KOPT-K1 (cell line): ENCODE results near the gene DLK1.

Experiments
- H3K27ac ChIP-seq: fragments of 200-600 bp; sonication (generic); 2 replicates; pipeline ENCODE4 v1.5.1; 2016; ENCODE audit warnings: antibody characterized with exemption, mild to moderate bottlenecking, low read depth, low read length; ENCODE audit not compliant: poor library complexity, severe bottlenecking
- H3K36me3 ChIP-seq: fragments of 200-600 bp; sonication (generic); 2 replicates; pipeline ENCODE4 v1.5.1; 2017; ENCODE audit warnings: antibody characterized with exemption, mild to moderate bottlenecking, low read length, moderate library complexity; ENCODE audit not compliant: insufficient read depth
- H3K9me3 ChIP-seq: fragments of 200-600 bp; sonication (generic); 2 replicates; pipeline ENCODE4 v1.5.1; 2017; ENCODE audit warnings: antibody characterized with exemption, low read length, mild to moderate bottlenecking; ENCODE audit not compliant: insufficient read depth, poor library complexity, severe bottlenecking

The DLK1 gene

DNA sequence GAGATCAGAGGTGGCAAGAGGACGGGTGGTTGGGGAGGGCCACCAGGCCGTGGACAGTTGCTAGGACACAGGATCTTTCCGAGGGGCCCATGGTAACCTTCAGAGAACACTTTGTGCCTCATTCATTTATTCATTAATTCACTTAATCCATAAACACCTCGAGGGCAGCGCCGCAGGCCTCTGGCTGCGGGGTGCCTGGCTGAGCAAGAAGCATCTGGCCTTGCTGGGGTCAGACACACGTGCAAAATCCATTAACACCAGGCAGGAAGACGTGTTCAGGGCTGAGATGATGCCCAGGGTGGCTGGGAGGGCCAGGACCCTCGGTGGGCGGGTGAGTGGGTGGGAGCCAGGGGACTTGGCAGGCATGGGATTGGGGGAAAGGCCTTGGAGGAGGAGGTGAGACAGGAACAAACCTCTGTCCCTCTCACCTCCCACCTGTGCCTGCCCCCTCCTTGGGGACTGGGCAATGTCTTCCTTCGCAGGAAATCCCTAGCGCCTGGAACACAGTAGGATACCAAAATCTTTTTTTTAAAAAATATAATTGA, 6.6 kb upstream of the DLK1 start:
- H3K27ac ChIP-seq, result no peak overlapping the region
- H3K9me3 ChIP-seq, result no peaks in the 10 kb centered on the region
- no peaks in the 10 kb centered on the region for H3K36me3 ChIP-seq

DNA sequence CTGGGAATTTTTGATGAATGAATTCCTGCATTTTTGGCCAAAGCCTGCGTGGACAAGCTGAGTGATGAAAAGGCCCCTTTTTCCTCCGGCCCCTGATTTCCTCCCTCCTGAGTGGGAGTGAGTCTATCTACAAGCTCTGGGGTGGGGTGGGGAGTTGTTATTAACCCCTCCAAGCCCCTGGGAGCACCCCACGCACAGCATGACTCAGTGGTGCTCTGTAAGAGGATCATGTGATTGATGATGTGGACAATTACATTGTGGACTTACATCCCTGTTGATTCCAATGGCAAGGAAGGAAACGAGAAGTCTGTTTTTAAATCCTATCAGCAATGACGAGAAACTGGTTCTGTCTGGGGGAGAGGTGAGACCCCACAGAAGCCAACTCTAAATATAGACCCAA, 5.1 kb upstream of the DLK1 start:
- H3K9me3 ChIP-seq, result no peaks in the 10 kb centered on the region
- H3K27ac ChIP-seq, result no peak overlapping the region
- H3K36me3 ChIP-seq, result no peaks in the 10 kb centered on the region

DNA sequence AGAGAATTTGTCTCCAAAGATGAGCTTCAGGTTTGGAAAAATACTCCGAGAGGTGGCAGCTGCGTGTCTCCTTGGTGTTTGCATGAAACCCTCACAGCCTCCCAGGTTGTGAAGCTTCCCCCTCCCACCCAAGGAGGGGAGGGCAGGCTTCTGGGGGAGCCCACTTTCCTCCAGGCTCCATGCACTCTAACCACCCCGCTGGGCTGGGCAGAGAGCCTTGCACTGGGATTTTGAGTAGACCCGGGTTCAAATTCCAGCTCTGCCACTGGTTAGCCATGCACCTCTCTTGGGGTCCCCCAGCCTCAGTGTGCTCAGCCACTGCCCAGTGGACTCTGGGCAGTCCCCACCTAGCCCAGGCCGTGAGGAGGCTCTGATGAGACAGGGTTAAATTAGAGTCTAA, 4.3 kb upstream of the DLK1 start:
- no peaks in the 10 kb centered on the region for H3K36me3 ChIP-seq
- H3K9me3 ChIP-seq, result no peaks in the 10 kb centered on the region
- H3K27ac ChIP-seq, result no peak overlapping the region

DNA sequence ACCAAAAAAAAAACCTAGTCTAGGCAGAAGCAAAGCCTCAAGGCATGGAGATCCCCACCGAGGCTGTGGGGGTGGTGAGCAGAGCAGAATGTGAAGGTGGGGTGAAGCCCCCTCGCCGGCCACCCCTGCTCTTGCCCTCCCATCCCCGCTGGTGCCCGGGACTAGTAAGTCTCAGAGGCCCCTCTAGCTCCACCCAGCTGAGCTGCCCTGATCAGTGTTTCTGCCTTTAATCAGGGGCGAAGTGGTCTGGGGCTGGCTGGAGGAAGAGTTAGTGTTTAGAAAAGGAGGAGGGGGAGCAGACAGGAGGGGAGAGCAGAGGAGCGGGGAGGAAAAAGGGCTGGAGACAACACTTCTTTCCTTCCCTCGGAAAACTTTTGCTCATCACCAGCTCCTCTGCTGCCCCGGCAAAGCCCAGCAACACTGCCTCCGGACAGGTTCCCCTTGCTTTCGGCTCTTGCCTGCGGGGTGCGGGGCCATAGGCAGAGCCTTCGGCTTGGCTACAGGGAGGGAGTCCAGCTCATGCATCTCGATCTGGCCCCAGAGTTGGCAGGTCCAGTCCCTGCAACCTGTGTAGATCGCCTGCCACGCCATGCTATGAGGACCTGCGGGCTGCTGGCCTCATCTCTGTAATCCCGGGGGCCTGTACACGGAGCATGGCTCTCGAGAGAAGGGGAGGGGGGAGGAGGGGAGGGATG, 3.4 kb upstream of the DLK1 start:
- Histone ChIP-seq H3K36me3 (no peaks in the 10 kb centered on the region), H3K27ac (no peak overlapping the region), H3K9me3 (no peaks in the 10 kb centered on the region)

DNA sequence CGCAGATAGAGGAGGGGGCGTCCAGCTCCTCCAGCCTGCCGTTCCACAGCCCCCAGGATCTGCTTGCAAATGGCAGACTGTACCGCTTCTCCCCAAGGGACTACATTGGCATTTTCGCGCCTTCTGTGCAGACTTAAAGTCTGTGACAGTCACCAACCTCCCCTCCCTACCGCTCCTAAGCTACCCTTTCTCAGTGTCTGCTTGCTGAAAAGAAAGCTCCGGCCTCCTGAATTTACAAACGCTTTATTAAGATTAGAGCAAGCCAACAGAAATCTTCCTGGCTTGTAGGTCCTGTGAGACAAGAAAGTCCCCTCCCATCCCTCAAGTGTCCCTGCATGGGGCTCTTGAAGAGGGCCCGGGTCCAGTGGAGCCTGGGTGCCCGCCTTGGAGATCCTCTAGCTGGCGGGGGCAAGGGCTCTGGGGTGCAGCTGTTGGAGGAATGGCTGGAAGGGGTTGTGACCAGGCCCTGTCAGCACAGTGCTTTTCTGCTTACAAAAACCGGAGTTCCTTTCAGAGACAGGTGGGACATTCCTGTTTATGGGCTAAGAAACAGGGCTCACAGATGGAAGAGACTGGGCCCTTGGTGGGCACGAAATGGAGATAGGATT, 2.8 kb upstream of the DLK1 start:
- Histone ChIP-seq H3K27ac (no peak overlapping the region), H3K9me3 (no peaks in the 10 kb centered on the region), H3K36me3 (no peaks in the 10 kb centered on the region)

DNA sequence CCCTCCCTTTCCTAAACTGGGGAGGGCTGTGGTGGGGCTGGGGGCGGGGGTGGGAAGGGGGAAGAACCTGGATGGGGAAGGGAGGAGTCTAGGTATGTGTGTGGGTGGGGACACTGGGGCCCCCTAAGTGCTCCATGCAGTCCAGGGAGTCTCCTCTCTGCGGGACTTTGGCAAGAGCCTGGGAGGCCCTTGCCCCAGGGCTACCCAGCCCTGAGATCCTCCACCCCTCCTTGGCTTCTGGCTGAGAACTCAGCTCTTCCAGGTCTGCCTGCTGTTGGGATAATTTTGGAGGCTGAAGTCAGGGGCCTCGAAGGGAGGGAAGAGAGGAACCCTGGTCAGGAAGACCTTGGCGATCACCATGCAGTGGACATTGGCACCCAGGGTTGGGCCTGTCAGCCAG, 2.2 kb upstream of the DLK1 start:
- no peaks in the 10 kb centered on the region for H3K36me3 ChIP-seq
- no peak overlapping the region for H3K27ac ChIP-seq
- no peaks in the 10 kb centered on the region for H3K9me3 ChIP-seq

DNA sequence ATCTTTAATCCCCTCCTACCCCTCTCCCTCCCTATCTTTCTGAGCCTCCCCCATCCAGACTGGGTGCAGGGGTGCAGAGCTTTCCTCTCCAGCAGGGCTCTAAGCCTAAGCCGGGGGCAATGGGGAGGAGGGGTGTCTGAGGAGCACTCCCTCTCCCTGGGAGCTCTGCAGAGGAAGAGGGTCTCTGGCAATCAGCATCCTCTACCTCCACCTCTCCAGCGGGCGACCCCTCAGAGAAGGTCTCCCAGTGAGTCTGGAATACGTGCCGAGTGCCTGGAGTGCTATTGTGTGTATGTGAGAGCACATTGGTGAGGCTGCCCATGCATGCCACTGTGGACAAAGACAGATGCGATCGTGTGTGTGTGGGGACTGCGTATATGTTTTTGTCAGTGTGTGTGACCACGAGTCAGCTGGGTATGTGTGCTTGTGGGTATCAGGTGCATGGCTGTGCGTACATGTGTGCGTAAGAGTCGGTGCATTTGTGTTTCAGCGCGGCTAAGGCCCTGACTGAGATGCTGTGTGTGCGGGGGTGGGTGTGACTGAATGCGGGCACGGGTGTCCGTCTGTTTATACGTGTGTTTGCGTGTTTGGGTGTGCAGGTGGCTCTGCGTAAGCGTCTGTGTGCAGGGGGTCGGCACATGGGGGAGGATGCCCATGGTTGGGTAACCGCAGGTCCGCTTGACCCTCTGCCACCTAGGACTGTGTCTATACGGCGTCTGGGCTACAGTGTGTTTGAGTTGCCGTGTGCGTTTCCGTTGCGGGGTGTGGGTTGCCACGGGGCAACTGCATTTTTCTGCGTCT, 905 bp upstream of the DLK1 start:
- H3K36me3 ChIP-seq, result no peaks in the 10 kb centered on the region
- H3K27ac ChIP-seq, result no peak overlapping the region
- H3K9me3 ChIP-seq, result no peaks in the 10 kb centered on the region

DNA sequence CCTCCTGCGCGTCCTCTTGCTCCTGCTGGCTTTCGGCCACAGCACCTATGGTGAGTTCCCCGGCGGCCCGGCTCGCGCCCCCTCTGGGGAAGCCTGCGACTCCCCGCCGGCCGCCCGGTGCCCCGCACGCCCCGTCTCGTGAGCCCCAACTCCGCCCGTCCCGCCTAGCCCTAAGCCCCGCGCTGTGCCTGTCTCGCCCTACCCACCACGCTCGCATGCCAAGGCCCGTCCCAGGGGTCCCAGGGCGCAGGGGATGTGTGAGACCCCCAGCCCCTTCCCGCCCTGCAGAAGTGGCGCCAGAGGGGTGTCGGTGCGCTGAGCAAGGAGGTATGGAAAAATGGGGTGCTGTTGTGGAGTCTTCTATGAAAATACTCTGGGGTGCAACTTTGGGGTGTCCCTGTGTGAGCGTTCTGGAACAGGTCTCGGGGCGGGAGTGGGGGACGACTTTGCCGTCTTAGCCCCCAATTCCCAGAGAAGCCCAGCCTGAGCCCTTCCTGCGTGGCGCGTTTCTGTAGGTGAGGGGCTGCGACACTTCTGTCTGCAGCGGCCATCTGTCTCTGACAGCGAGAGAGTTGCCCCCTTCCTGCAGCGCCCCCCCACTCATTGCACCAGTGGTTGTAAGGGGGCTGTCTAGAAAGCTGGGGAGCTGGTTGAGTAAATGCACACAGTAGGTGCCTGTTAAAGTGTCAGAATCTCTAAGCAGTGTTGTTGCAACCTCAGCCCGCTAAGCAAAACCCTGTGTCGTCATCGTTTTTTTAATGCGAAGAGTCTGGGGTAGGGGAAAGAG, 587 bp downstream of the DLK1 start:
- Histone ChIP-seq H3K36me3 (no peaks in the 10 kb centered on the region), H3K27ac (no peak overlapping the region)

DNA sequence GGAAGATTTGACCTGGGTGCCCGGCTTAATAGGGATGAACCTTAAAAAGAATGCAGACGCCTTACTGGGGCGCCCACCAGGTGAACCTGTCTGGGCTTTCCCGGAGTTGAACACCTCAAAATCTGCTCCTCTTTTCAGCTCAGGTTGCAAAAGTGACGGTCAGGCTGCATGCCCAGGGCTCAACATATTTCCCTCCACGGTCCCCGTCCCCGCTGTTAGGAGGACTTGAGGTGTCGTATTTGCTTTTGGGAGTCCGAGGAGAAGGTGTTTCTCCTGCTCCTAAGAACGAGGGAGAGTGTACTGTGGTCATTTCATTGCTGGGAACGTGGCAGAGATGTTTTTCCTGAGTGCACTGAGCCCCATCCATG, 1.2 kb downstream of the DLK1 start:
- no peaks in the 10 kb centered on the region for H3K36me3 ChIP-seq
- no peaks in the 10 kb centered on the region for H3K9me3 ChIP-seq
- no peak overlapping the region for H3K27ac ChIP-seq

More for the DNA sequence above, 587 bp downstream of the DLK1 start:
- no peaks in the 10 kb centered on the region for H3K9me3 ChIP-seq

DNA sequence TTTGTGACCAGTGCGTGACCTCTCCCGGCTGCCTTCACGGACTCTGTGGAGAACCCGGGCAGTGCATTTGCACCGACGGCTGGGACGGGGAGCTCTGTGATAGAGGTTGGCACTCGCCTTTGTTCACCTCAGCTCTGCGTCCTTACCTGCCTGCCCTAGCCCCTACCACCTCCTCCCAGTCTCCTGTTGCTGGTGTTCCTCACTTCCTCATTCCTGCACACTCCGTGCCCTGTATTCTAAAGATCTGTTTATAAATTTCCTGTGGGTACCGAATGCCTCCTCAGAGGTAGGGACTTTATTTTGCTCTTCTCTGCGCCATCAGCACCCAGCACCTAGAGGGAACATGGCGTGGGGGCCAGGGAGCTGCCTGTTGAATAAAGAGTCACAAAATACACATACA, 2.3 kb downstream of the DLK1 start:
- H3K9me3 ChIP-seq, result no peaks in the 10 kb centered on the region
- no peaks in the 10 kb centered on the region for H3K36me3 ChIP-seq
- H3K27ac ChIP-seq, result no peak overlapping the region

DNA sequence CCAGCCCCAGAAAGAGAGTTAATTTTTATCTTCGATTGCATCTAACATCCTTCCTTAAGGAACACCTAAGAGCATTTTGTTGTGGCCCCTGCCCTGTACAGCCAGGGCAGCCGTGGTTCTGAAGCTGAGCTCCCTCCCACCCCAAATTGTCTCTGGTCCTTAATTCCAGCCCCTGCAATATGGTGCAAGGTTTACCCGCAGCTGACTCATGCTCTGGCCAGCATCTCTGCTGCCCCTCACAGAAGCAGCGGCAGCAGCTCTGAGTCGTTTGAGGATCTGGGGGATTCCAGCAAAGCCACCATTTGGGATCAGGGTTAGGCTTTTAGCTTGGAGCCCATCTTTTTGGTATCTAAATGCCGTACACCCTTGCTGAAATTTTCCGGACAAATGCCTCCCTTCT, 3.3 kb downstream of the DLK1 start:
- Histone ChIP-seq H3K36me3 (no peaks in the 10 kb centered on the region), H3K9me3 (no peaks in the 10 kb centered on the region), H3K27ac (no peak overlapping the region)

DNA sequence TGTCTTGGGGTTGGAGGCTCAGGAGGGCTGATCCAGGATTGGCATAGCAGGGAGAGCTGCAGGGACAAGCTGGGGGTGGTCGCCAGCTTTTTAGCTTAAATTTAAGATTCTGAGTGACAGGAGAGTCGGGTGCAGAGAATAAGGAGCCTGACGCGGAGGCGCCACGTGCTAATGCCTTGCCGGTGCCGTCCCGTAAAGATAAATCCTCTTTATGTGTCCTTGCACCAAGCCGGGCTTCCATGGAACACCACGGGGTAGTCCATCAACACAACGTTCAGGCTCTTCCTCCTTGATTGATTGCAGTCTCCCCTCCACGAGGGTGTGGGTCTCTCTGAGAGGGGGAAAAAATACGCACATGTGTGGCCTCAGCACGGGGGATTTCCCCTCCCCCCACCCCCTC, 3.9 kb downstream of the DLK1 start:
- no peak overlapping the region for H3K27ac ChIP-seq
- no peaks in the 10 kb centered on the region for H3K36me3 ChIP-seq
- no peaks in the 10 kb centered on the region for H3K9me3 ChIP-seq

DNA sequence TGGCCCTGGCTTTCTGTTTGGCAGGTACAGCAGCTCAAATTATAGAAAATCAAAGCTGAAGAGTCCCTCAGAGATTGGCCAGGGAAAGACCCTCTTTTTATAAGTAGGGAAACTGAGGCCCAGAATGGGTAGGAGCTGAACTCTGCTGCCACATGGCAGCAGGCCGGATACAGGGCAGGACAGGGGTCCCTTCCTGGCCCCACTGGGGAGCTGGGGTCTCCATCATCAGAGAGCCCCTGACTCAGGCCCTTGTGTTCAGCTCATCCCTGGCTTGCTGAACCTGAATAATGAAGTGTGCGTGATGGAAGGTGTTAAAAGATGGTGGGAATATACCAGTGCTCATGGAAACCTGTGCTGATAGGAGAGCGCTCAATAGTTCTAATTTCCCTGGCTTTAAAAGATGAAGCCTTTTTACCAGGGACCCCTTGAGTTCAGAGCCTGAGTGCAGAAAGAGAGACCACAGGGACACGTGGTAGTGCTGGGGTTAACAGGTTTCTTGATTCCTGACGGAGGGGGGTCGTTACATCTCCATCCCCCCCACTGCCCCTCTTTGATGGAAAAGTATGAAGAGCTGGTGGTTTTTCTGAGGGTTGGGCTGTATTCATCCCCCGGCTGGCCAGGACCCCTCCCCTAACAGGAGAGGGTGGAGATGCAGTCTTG, 4.4 kb downstream of the DLK1 start:
- Histone ChIP-seq H3K36me3 (no peaks in the 10 kb centered on the region), H3K9me3 (no peaks in the 10 kb centered on the region), H3K27ac (no peak overlapping the region)

DNA sequence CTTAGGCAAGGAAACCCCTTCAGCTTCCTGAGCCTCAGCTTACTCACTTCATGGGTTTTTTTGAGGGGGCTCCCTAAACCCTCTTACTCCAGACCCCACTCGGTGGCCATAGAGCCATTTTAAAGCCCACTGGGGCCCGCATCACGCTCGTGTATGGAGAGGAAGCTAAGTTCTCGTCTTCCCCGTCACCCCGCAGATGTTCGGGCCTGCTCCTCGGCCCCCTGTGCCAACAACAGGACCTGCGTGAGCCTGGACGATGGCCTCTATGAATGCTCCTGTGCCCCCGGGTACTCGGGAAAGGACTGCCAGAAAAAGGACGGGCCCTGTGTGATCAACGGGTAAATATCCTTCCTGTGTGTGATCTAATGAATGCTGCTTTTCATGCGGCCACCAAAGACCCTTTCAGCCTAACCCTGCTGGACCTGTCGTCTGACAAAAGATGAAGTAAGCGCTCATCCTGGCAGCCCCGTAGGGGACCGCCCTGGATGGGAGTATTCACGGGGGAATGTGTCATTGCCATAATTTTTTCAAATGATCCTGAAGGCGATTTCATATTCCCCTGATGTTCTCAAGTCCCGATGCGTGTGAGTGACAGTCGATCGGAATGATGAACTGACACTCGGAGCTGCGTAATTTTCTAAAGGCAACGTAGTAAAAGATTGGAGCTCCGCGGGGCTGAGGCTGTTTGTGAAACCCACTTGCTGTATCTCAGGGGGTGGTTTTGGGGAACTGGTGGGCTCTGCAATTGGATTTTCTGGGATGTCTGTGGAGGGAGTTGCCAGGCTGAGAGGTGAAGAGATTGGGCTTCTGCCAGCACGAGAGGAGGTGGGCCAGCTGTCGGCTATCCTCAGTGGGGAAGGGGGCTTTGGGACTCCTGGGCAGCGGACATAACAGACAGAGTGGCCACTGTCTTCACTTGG, 5.4 kb downstream of the DLK1 start:
- Histone ChIP-seq H3K27ac (no peak overlapping the region), H3K36me3 (no peaks in the 10 kb centered on the region), H3K9me3 (no peaks in the 10 kb centered on the region)
